GM19193 (cell line): ENCODE measurements around the gene ZNF853.

Experiments
- POLR2A ChIP-seq: IDR thresholded peaks from 4 replicates; pipeline ENCODE4 v1.6.1; 2011; ENCODE audit not compliant: insufficient read depth, insufficient read length; ENCODE audit errors: extremely low read depth

The ZNF853 gene

DNA sequence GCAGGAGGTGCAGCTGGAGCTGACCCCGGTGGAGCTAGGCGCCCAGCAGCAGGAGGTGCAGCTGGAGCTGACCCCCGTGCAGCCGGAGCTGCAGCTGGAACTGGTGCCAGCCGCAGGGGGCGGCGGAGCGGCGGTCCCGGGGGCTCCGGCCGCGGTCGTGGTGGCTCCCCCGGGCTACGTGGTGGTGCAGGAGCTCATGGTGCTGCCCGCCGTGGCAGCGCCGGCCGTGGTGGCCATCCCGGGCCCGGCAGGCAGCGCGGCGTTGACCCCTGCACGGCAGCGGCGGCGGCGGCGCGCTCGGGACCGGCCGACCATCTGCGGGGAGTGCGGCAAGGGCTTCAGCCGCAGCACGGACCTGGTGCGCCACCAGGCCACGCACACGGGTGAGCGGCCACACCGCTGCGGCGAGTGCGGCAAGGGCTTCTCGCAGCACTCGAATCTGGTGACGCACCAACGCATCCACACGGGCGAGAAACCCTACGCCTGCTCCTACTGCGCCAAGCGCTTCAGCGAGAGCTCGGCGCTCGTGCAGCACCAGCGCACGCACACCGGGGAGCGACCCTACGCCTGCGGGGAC, 6.8 kb downstream of the ZNF853 start:
- no peak for TF ChIP-seq POLR2A

DNA sequence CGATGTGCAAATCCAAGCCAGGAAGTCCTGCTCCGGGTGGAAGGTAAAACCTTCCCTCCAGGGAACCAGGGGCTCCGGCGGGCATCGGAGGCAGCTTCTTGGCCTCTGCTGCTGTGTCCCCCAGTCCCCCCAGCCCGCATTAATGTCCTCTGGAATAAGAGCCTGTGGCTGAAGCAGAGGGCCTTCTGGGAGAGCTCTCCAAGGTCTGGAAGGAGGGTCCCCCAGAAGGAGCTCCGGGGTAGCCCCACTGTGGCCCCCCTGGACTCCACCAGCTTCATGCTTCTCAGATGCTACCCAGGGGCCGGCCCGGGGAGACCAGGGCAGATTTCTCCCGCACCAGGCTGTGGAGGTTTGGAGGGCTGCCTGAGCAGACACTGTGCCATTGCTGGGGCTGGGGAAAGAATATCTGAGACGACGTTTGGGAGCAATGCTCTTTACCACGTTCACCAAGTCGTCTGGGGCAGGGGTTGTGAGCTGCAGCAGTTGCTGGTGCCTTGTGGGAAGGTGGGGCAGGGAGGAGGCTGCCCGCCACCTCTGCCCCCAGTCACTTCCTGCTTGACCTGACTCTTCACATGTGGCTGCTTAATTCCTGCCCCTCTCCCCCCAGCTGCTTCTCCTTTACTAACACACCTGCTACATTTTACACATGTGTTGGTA, 8.3 kb downstream of the ZNF853 start:
- no peak for TF ChIP-seq POLR2A

DNA sequence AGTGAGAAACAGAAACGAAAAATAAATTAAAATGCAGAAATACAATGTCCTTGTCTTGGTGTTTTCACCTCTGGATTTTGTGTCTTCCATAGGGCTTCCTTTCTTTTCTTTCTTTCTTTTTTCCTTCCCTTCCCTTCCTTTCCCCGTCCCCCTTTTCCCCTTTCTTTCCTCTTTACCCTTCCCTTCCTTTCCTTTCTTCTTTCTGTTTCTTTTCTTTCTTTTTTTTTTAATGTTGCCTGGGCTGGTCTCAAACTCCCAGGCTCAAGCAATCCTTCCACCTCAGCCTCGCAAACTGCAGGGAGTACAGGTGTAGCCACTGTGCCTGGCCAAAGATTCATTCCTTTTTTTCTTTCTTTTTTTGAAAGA, 8.8 kb downstream of the ZNF853 start:
- TF ChIP-seq POLR2A: no peak

DNA sequence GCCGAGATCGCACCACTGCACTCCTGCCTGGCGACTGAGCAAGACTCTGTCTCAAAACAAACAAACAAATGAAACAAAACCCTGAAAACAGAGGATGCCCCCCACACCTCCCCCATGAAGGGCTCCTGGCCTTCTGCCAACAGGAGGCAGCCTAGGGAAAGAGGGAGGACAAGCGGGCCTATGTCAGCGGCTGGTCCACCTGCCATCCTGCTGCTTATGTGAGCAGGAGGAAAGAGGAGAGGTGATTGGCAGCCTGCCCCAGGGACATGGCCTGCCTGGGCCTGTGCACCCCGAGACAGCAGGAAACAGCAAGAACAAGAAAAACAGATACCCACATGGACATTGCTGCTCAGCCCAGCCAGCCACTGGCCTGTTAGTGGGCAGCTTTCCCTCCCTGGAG, 12.6 kb downstream of the ZNF853 start:
- TF ChIP-seq POLR2A: no peak

DNA sequence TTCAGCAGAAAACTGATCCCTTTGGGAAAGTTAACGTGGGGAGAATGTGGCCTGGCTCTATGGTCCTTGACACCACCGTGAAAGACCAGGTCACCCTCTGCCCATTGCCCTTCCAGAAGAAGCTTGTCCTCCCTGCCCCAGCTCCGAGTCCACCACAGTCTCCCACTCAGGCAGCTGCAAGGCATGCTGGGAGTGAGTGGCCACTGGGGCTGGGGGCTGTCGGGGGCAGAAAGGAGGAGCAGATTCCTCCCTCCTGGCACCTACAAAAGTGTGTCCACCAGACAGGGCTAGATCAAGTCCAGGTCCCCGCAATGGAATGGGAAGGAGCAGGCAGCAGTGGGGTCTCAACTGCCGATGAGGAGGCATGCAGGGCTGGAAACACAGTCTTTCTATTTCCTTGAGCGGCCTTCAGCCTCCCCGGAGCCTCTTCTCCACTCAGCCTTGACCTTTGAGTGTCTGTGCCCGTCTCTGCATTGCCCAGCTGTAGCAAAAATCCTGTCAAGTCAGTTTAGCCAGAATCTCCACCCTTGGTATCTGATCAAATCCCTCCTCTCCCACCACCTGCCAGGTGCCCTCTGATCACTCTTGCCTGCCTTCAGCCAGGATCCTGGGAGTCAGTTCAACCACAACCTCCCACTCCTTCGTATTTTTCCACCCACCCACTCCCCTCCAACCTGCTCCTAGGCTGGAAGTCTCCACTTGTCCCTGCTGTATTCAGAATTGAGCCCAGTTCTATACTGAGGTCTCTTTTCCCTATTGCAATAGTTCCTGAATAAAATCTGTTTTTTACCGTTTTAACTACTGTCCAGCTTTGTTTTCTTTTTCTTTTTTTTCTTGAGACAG, 14.8 kb downstream of the ZNF853 start:
- TF ChIP-seq POLR2A: no peak

DNA sequence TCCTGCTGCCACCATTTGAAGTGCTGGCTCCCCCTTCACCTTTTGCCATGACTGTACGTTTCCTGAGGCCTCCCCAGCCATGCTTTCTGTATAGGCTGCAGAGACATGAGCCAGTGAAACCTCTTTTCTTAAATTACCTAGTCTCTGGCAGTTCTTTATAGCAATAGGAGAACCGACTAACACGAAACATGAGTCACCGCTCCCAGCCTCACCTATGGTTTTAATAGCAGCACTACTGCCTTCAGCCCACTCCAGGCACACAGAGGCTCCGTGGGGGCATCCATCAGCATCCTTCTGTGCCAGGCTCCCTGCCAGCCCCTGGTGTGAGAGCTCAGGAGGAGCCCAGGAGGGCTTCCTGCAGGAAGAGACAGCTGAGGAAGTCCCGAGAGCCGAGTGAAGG, 16.2 kb downstream of the ZNF853 start:
- TF ChIP-seq POLR2A: no peak

DNA sequence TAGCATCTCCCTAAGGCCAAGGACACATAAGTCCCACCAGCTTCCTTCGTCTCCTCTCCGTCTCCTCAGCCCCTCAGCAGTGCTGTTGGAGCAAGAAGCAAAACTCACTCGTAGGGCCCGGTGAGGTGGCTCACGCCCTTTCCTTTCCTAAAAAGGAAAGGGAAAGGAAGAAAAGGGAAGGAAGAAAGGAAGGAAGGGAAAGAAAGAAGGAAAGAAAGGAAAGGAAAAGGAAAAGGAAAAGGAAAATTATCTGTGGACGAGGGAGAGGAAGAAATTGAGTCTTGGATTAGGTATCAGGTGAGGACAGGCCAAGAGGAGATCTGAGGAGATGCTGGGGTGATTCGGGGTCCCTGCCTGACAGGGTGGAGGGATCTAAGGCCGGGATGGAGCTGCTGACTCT, 18.6 kb downstream of the ZNF853 start:
- TF ChIP-seq POLR2A: no peak

DNA sequence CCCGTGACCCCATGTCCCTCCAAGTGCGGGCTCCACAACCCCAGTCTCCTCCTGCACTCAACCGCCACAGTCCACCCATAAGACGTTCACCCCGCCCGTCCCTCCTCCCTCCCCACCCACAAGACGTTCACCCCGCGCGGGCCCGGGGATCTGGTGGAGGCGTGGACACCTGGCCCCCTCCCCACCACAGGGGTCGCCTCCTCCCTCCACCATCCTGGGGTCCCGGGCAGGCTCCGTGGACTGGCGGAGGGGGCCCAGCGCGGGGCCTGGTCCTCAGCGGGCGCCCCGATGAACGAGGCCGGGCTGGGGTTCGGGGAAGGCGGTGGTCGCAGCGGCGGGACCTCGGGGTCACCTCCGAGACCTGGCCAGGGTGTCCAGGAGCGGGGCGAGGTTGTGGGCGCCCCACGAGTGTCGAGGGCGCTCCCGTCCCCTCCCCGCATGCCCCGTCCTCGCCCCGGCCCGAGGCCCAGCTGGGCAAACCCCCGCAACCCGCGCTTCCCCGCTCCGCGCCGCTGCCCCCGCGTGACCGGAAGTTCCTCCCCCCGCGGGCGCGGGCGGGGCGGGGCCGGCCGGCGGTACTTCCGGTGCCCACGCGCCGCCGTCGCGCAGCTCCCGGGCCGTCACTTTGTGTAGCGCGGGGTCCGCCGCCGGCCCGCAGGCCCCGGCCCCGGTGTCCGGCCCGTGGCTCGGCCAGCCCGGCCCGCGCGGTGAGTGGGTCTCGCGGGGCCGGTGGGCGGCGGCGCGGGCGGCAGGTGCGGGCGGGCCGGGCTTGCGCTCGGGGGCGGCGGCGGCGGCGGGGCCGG, 21.5 kb downstream of the ZNF853 start, which contains the start of gene ZNF316:
Gene ZNF316 (plus strand): TSS at position 578 of the 803 bp plus-strand sequence. CDS start 5,092 bp downstream, outside the sequence.
- TF ChIP-seq POLR2A: peak; percentile 66

DNA sequence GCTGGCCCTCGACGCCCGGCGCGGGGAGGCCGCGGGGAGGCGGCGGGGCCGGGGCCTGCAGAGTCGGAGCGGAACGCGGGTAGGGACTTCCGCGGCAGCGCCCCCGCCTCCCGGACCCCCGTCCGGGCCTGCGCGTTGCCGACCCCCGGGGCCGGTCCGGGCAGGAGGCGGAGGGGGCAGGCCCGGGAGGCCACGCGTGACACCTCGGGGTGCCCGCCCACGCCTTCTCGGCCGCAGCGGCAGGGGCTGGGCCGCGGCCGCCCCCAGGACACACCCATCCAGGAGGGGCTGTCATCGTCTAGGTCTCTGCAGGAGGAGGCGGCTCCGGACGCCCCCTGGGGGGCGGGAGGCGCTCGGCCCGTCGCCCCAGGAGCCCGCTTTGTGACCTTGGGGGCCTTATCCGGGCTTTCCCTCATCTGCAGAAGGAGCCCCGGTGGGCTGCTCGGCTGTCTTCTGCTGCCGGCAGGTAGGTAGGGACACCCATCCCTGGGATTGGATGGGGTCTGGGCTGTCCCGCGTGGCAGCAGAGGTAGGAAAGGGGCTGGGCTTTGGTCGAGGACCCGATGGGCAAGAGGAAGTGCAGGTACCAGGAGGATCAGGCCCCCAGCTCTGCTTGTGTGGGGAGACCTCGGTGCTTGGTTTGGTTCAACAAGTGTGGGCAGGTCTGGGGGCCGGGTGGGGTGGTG, 22.3 kb downstream of the ZNF853 start:
- TF ChIP-seq POLR2A: no peak

DNA sequence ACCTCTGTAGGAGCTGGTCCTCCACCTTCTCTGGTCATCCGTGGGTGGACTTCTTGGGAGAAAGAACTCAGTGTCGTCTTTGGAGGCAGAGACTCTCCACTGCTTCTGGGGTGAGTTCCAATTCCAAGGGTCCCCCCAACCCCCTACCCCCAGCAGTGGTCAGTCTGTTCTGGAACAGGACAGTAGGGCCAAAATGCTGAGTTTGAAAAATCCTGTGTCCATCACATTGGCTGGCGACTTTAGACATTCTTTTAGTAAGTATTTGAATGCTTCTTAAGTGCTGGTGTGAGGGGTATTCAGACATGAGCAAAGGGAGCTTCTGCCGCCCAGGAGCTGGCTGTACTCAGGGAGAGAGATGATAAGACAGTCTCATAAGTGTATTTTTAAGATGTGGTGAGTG, 23.6 kb downstream of the ZNF853 start:
- no peak for TF ChIP-seq POLR2A

DNA sequence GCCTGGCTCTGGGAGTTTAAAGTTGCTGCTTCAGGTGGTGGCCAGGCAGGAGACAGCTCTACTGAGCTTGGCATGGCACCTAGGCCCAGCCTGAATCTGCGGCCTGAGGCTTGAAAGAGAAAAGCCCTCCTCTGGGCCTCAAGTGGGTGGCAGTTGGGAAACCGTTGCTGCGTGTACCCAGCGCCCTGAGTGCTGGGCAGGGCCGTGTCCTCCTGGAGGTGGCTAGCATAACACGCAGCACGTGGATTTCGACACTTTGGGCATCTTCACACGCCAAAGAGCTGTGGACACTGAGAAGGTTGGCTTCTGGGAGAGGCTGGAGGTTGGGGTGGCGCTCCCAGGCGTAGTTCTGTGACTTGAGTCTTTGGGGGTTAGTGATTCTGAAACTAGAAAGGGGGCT, 24.2 kb downstream of the ZNF853 start:
- no peak for TF ChIP-seq POLR2A

DNA sequence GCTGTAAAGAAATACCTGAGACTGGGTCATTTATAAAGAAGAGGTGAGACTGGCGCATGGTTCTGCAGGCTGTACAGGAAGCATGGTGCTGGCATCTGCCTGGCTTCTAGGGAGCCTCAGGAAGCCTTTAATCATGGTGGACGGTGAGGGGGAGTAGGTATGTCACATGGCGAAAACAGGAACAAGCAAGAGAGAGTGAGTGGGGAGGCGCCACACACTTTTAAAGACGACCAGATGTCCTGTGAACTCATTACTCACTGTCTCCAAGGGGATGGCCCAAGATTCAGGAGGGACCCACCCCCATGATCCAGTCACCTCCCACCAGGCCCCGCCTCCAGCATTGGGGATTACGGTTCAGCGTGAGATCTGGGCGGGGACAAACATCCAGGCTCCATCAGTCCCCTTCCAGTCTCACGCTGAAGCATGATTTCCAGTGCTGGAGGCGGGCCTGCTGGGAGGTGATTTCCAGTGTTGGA, 24.9 kb downstream of the ZNF853 start:
- no peak for TF ChIP-seq POLR2A

DNA sequence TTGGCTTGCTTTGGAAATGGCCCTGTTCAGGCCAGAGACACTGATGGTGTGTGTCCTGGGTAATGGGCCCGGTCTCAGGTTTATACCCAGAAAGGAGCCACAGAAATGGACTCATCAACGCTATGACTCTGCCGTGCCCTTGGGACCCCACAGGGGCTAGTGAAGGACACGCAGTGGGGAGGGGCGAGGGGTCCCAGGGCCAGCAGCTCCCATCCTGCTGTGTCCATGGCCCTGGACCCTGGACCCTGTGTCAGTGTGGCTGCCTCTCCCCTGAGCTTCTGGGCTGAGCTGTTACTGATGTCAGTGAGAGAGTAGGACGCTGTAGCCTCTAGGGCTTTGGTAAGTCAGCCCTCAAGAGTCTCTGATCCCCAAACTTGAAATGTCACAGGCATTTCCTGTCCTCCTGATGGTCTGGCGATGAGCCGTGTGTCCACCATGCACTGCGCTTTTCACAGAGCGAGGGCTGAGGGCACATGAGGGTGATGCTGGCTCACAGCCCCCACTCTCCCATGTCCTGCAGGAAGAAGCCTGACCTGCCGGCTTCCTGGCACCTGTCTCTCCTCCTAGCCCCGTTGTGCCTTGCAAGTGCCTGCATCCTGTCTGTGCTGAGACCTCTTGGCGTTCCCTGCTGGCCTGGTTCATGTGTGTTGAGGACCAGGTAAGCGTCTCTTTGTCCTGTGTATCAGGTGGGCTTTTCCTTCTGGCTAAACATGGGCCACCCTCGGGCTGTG, 26.1 kb downstream of the ZNF853 start:
- TF ChIP-seq POLR2A: no peak
